NCI-H510A treated with DMSO at 0.1 percent for 48 hours (cell line): ENCODE results near the gene MTFR1L.

ENCODE experiments used
- DNase-seq: peaks from one replicate; lab custom pipeline; 2025; lab: John Stamatoyannopoulos, UW

The MTFR1L gene

GRCh38 chr1:25807480-25808390 is 12.0 kb upstream of the MTFR1L start:
- no peak for DNase-seq

GRCh38 chr1:25808481-25809244 is 11.1 kb upstream of the MTFR1L start:
- no peak for DNase-seq

GRCh38 chr1:25809283-25809926 is 10.3 kb upstream of the MTFR1L start:
- DNase-seq = no peak

GRCh38 chr1:25809929-25810328 is 9.8 kb upstream of the MTFR1L start:
- no peak for DNase-seq

GRCh38 chr1:25810341-25811299 is 9.1 kb upstream of the MTFR1L start:
- peak; percentile 60 for DNase-seq

GRCh38 chr1:25811384-25812082 is 8.2 kb upstream of the MTFR1L start:
- no peak for DNase-seq

- no peak for DNase-seq
These were observed 6.6 kb upstream of the MTFR1L start for GRCh38 chr1:25813071-25813733.

GRCh38 chr1:25813734-25814471 is 5.9 kb upstream of the MTFR1L start:
- DNase-seq = no peak

- DNase-seq = no peak
These were observed 5.1 kb upstream of the MTFR1L start for GRCh38 chr1:25814549-25815087.

- DNase-seq = no peak
These were observed 4.3 kb upstream of the MTFR1L start for GRCh38 chr1:25815208-25816111.

GRCh38 chr1:25816112-25816718 is 3.5 kb upstream of the MTFR1L start:
- DNase-seq = no peak

- DNase-seq = peak; percentile 52
These were observed 1.8 kb upstream of the MTFR1L start for GRCh38 chr1:25817840-25818501.

GRCh38 chr1:25818569-25818968 is 1.2 kb upstream of the MTFR1L start:
- DNase-seq = no peak

GRCh38 chr1:25820247-25821111 is 725 bp downstream of the MTFR1L start:
- DNase-seq = no peak

GRCh38 chr1:25821112-25821476 is 1.3 kb downstream of the MTFR1L start:
- DNase-seq = no peak

GRCh38 chr1:25821630-25822091 is 1.9 kb downstream of the MTFR1L start:
- no peak for DNase-seq
